Effector memory CD8-positive, alpha-beta T cell (primary cell): ENCODE measurements around the gene EIF4G2.
"Not testable (repeated sequence)": the region's sequence is repeated elsewhere in the genome, so short reads cannot be mapped to it uniquely, and the experiment has no call there.

Source experiments
- ATAC-seq: fragments of 150-1000 bp; cut with Tn5 transposase; replicated peaks from 2 replicates; pipeline ENCODE4 v1.10.0; 2021; ENCODE audit warnings: mild to moderate bottlenecking, moderate library complexity
- DNase-seq, 3 experiments: peaks; one replicate each; pipeline ENCODE4 v3.0.0; 2021
- H3K27ac Mint-ChIP-seq, 2 donors: one replicate each; pipeline ENCODE4 v1.8.0; 2022; ENCODE audit warnings: mild to moderate bottlenecking in 2 of 2, mixed read lengths in 2 of 2, moderate library complexity in 2 of 2
- H3K27me3 Mint-ChIP-seq, 2 donors: one replicate each; pipeline ENCODE4 v1.8.0; 2022; ENCODE audit warnings: mixed read lengths in 2 of 2
- H3K36me3 Mint-ChIP-seq: one replicate; pipeline ENCODE4 v1.8.0; 2022; ENCODE audit warnings: mild to moderate bottlenecking, moderate library complexity, mixed read lengths; ENCODE audit not compliant: insufficient read depth
- H3K4me1 Mint-ChIP-seq, 2 donors: one replicate each; pipeline ENCODE4 v1.8.0; 2022; ENCODE audit warnings: low read depth in 2 of 2, mixed read lengths in 2 of 2
- H3K4me3 Mint-ChIP-seq, 2 donors: one replicate each; pipeline ENCODE4 v1.8.0; 2022; ENCODE audit warnings: mild to moderate bottlenecking in 2 of 2, mixed read lengths in 2 of 2, moderate library complexity in 2 of 2
- H3K9me3 Mint-ChIP-seq, 2 donors: one replicate each; pipeline ENCODE4 v1.8.0; 2022; ENCODE audit warnings: mixed read lengths in 2 of 2

The EIF4G2 gene

GRCh38 chr11:10836884-10837283 is 28.2 kb upstream of the EIF4G2 start:
- H3K27ac Mint-ChIP-seq, H3K36me3 Mint-ChIP-seq, DNase-seq, H3K4me3 Mint-ChIP-seq, H3K9me3 Mint-ChIP-seq, H3K4me1 Mint-ChIP-seq, H3K27me3 Mint-ChIP-seq, ATAC-seq: not testable (repeated sequence)

- no peaks in the 10 kb centered on the region for H3K36me3 Mint-ChIP-seq
These were observed 20.4 kb upstream of the EIF4G2 start for GRCh38 chr11:10829139-10829538.

GRCh38 chr11:10828402-10828801 is 19.7 kb upstream of the EIF4G2 start:
- H3K4me3 Mint-ChIP-seq = no peak overlapping the region
- H3K4me1 Mint-ChIP-seq = peaks cover 0 to 2% of the 10 kb centered on the region in 2 donors
- peaks cover 0 to 17% of the 10 kb centered on the region in 2 donors for H3K27me3 Mint-ChIP-seq
- no peaks in the 10 kb centered on the region for H3K9me3 Mint-ChIP-seq
- no peak overlapping the region for H3K27ac Mint-ChIP-seq
- DNase-seq (no peak), ATAC-seq (no peak)
- no peaks in the 10 kb centered on the region for H3K36me3 Mint-ChIP-seq

More at GRCh38 chr11:10829139-10829538, 20.4 kb upstream of the EIF4G2 start:
- DNase-seq = no peak
- no peak for ATAC-seq
- H3K27ac Mint-ChIP-seq = no peak overlapping the region
- H3K9me3 Mint-ChIP-seq = no peaks in the 10 kb centered on the region
- no peak overlapping the region for H3K4me3 Mint-ChIP-seq
- H3K27me3 Mint-ChIP-seq = peaks cover 0 to 17% of the 10 kb centered on the region in 2 donors
- H3K4me1 Mint-ChIP-seq = peaks cover 0 to 2% of the 10 kb centered on the region in 2 donors

GRCh38 chr11:10824888-10825287 is 16.2 kb upstream of the EIF4G2 start:
- Mint-ChIP-seq H3K36me3 (no peaks in the 10 kb centered on the region), H3K4me1 (peaks cover 0 to 2% of the 10 kb centered on the region in 2 donors), H3K27ac (no peak overlapping the region), H3K27me3 (peaks cover 0 to 2% of the 10 kb centered on the region in 2 donors), H3K4me3 (no peak overlapping the region), H3K9me3 (no peaks in the 10 kb centered on the region)
- no peak for DNase-seq
- ATAC-seq = no peak

GRCh38 chr11:10823152-10823579 is 14.4 kb upstream of the EIF4G2 start:
- ATAC-seq (no peak), DNase-seq (no peak)
- Mint-ChIP-seq H3K4me1 (peaks cover 0 to 2% of the 10 kb centered on the region in 2 donors), H3K4me3 (no peak overlapping the region), H3K27me3 (no peaks in the 10 kb centered on the region), H3K27ac (no peak overlapping the region), H3K36me3 (no peaks in the 10 kb centered on the region), H3K9me3 (no peaks in the 10 kb centered on the region)

- H3K4me1 Mint-ChIP-seq, H3K27me3 Mint-ChIP-seq, DNase-seq, H3K9me3 Mint-ChIP-seq, H3K27ac Mint-ChIP-seq, H3K4me3 Mint-ChIP-seq, ATAC-seq, H3K36me3 Mint-ChIP-seq: not testable (repeated sequence)
These were observed 13.8 kb upstream of the EIF4G2 start for GRCh38 chr11:10822491-10822890.

- Mint-ChIP-seq H3K9me3 (no peaks in the 10 kb centered on the region), H3K4me1 (no peaks in the 10 kb centered on the region), H3K4me3 (no peak overlapping the region), H3K27me3 (peaks cover 0 to 13% of the 10 kb centered on the region in 2 donors), H3K27ac (no peak overlapping the region), H3K36me3 (no peaks in the 10 kb centered on the region)
- DNase-seq (no peak), ATAC-seq (no peak)
These were observed 9.9 kb upstream of the EIF4G2 start for GRCh38 chr11:10818594-10818993.

GRCh38 chr11:10813945-10814344 is 5.2 kb upstream of the EIF4G2 start:
- H3K4me1 Mint-ChIP-seq = peaks cover 4 to 8% of the 10 kb centered on the region in 2 donors
- H3K27ac Mint-ChIP-seq = no peak overlapping the region
- peaks cover 0 to 13% of the 10 kb centered on the region in 2 donors for H3K27me3 Mint-ChIP-seq
- no peak overlapping the region for H3K4me3 Mint-ChIP-seq
- peaks cover 8% of the 10 kb centered on the region for H3K36me3 Mint-ChIP-seq
- DNase-seq (no peak), ATAC-seq (no peak)
- no peaks in the 10 kb centered on the region for H3K9me3 Mint-ChIP-seq

- Mint-ChIP-seq H3K36me3 (peaks cover 51% of the 10 kb centered on the region), H3K4me1 (peaks cover 21 to 33% of the 10 kb centered on the region in 2 donors), H3K27ac (peak overlapping the region; percentile 97 to 98), H3K4me3 (peak overlapping the region; percentile 95 to 96), H3K27me3 (no peaks in the 10 kb centered on the region), H3K9me3 (no peaks in the 10 kb centered on the region)
- ATAC-seq = peak; percentile 6
- DNase-seq = no peak
These were observed 841 bp upstream of the EIF4G2 start for GRCh38 chr11:10809373-10810160.

- DNase-seq (peak in 1 of 3 experiments; percentile 38), ATAC-seq (peak; percentile 1)
- Mint-ChIP-seq H3K4me1 (peaks cover 31 to 44% of the 10 kb centered on the region in 2 donors), H3K4me3 (peak overlapping the region; percentile 95 to 96), H3K27ac (peak overlapping the region; percentile 97 to 98), H3K9me3 (no peaks in the 10 kb centered on the region), H3K27me3 (no peaks in the 10 kb centered on the region), H3K36me3 (peaks cover 65% of the 10 kb centered on the region)
These were observed 532 bp downstream of the EIF4G2 start for GRCh38 chr11:10808235-10808552.

- Mint-ChIP-seq H3K27me3 (no peaks in the 10 kb centered on the region), H3K9me3 (no peaks in the 10 kb centered on the region), H3K4me1 (peaks cover 31 to 44% of the 10 kb centered on the region in 2 donors), H3K4me3 (peak overlapping the region; percentile 95 to 96), H3K36me3 (peaks cover 70% of the 10 kb centered on the region), H3K27ac (peak overlapping the region; percentile 97 to 98)
- ATAC-seq (peak; percentile 0), DNase-seq (peak; percentile 23 to 30 (median 25))
These were observed 1.1 kb downstream of the EIF4G2 start for GRCh38 chr11:10807493-10808234.

- ATAC-seq (no peak), DNase-seq (no peak)
- Mint-ChIP-seq H3K9me3 (no peaks in the 10 kb centered on the region), H3K27me3 (no peaks in the 10 kb centered on the region), H3K36me3 (peaks cover 85% of the 10 kb centered on the region), H3K27ac (peak overlapping the region; percentile 51 to 97), H3K4me3 (peak overlapping the region; percentile 95 to 96), H3K4me1 (peaks cover 35 to 53% of the 10 kb centered on the region in 2 donors)
These were observed 2.5 kb downstream of the EIF4G2 start for GRCh38 chr11:10806206-10806605.

GRCh38 chr11:10805741-10806140 is 3.0 kb downstream of the EIF4G2 start:
- Mint-ChIP-seq H3K4me1 (peaks cover 39 to 57% of the 10 kb centered on the region in 2 donors), H3K9me3 (no peaks in the 10 kb centered on the region), H3K36me3 (peaks cover 90% of the 10 kb centered on the region), H3K27ac (peak overlapping the region; percentile 51 to 97), H3K27me3 (no peaks in the 10 kb centered on the region), H3K4me3 (peak overlapping the region; percentile 95 to 96)
- ATAC-seq (no peak), DNase-seq (no peak)

- peaks cover 100% of the 10 kb centered on the region for H3K36me3 Mint-ChIP-seq
- no peak for DNase-seq
- H3K27ac Mint-ChIP-seq = peak overlapping the region in 1 of 2 donors; percentile 38
- no peak for ATAC-seq
- peaks cover 53 to 70% of the 10 kb centered on the region in 2 donors for H3K4me1 Mint-ChIP-seq
- H3K4me3 Mint-ChIP-seq = no peak overlapping the region
- no peaks in the 10 kb centered on the region for H3K9me3 Mint-ChIP-seq
- H3K27me3 Mint-ChIP-seq = no peaks in the 10 kb centered on the region
These were observed 5.0 kb downstream of the EIF4G2 start for GRCh38 chr11:10803676-10804075.
